Mucosa of rectum (tissue), 2 donors: Measurements from ENCODE around the gene PIAS3.
A peak's percentile ranks its signal among the peaks of the same experiment; 100 is the strongest.
"Not testable (repeated sequence)": the region's sequence is repeated elsewhere in the genome, so short reads cannot be mapped to it uniquely, and the experiment has no call there.

Source experiments
- H3K27ac ChIP-seq, 2 donors: one replicate each; pipeline ENCODE4 v1.7.0; 2013; ENCODE audit warnings: inconsistent platforms in 2 of 2, low read depth in 2 of 2, low read length in 2 of 2
- H3K27me3 ChIP-seq, 2 donors: one replicate each; pipeline ENCODE4 v1.7.0; 2013; ENCODE audit warnings: low read length in 2 of 2; ENCODE audit not compliant: control insufficient read depth in 2 of 2, insufficient read depth in 2 of 2
- H3K36me3 ChIP-seq, 2 donors: one replicate each; pipeline ENCODE4 v1.7.0; 2013; ENCODE audit warnings: low read length in 2 of 2; ENCODE audit not compliant: control insufficient read depth in 2 of 2, insufficient read depth in 2 of 2
- H3K4me1 ChIP-seq, 2 donors: one replicate each; pipeline ENCODE4 v1.7.0; 2013; ENCODE audit warnings: low read length in 2 of 2, mild to moderate bottlenecking in 1 of 2; ENCODE audit not compliant: control insufficient read depth in 2 of 2, insufficient read depth in 2 of 2
- H3K4me3 ChIP-seq, 2 donors: one replicate each; pipeline ENCODE4 v1.7.0; 2013; ENCODE audit warnings: low read length in 2 of 2
- H3K9ac ChIP-seq, 2 donors: one replicate each; pipeline ENCODE4 v1.7.0; 2013; ENCODE audit warnings: low read length in 2 of 2, low read depth in 1 of 2, mild to moderate bottlenecking in 1 of 2
- H3K9me3 ChIP-seq, 2 donors: one replicate each; pipeline ENCODE4 v1.7.0; 2013; ENCODE audit warnings: low read length in 2 of 2; ENCODE audit not compliant: control insufficient read depth in 2 of 2
- donor health status: healthy.
- donor health status: Normal muscosa, but diverticular disease.

The PIAS3 gene

DNA sequence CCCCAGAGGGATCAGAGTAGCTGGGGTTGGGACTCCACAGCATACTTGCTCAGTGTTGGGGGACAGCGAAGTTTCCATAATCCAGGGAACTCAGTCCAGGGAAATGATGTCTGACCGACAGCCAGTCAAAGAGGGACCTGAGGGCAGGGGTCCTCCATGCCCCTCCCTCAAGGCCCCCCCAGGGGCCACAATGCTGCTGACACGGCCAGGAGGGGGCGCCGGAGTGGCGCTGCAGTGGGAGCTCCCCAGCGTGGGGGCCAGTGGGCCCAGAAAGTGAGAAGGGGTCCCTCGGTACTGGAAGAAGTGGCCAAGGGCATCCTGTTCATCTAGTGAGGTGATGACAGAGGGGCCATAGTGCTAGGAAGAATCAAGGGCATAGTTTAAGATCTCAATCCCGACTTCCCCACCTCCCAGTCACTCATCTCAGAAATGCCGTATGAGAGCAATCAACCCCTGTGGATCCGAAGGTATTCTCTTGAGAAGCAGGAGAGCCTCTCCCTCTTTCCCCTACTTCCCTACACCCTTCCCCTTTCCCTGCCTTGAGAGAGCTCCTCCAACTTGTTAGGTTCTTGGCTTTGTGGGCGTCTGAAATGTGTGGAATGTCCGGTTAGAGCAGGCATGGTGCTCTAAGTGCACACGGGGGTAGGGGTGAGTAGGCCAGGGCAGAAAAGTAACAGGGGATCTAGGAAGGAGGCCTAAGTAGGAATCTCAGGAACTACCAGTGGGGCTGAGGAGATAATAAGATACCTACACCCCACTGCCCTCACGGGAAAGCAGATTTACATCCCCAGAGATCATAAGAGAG lies 9.3 kb downstream of the PIAS3 start:
- H3K27me3 ChIP-seq = no peaks in the 10 kb centered on the region
- H3K9me3 ChIP-seq = no peaks in the 10 kb centered on the region
- peaks cover 23 to 41% of the 10 kb centered on the region in 2 donors for H3K36me3 ChIP-seq
- no peak overlapping the region for H3K27ac ChIP-seq
- H3K4me1 ChIP-seq = peaks cover 5 to 13% of the 10 kb centered on the region in 2 donors
- no peak overlapping the region for H3K9ac ChIP-seq
- H3K4me3 ChIP-seq = no peak overlapping the region

DNA sequence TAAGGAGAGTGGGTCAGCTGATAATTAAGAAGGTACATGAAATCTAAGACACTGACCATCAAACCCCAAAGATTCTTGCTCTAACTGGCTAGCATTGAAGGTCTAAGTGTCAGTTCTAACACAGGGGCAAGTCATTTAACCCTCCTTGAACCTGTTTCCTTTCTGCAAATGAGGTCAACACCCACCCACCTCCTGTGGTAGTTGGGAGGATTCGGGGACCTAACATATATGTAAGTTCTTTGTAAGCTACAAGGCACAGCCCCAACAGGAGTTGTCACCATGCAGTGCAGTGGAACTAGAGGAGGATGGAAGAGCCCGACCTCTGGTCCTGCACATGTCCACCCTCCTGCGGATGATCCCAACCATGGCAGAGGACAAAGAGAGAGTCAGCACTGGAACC lies 11.1 kb downstream of the PIAS3 start:
- Histone ChIP-seq H3K27ac (no peak overlapping the region), H3K9me3 (no peaks in the 10 kb centered on the region), H3K9ac (no peak overlapping the region), H3K4me3 (no peak overlapping the region), H3K36me3 (peaks cover 19 to 32% of the 10 kb centered on the region in 2 donors), H3K27me3 (no peaks in the 10 kb centered on the region), H3K4me1 (peaks cover 5 to 13% of the 10 kb centered on the region in 2 donors)

DNA sequence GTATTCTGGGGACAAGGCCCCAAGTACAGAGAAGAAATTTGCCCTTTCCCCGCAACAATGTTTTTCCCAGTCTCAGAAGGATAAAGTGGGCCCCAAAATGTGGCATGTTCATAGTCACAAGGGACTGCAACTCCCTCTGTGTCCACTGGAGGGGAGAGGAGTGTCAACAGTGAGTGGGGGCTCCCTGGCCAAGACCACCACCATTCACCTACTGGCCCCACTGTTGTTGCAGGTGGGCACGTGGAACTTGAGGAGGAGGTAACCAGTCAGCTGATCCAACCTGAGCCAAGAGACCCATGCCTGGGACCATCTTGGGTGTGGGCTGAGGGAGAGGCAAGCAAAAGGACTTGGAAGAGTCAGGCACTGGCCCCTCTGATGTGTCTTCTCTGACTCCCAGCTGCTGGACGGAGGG lies 12.7 kb downstream of the PIAS3 start:
- Histone ChIP-seq H3K27ac (peak overlapping the region; percentile 30 to 74), H3K4me3 (peak overlapping the region; percentile 71 to 73), H3K27me3 (no peaks in the 10 kb centered on the region), H3K9ac (peak overlapping the region; percentile 81 to 82), H3K36me3 (peaks cover 27 to 41% of the 10 kb centered on the region in 2 donors), H3K9me3 (no peaks in the 10 kb centered on the region), H3K4me1 (peaks cover 5 to 13% of the 10 kb centered on the region in 2 donors)

DNA sequence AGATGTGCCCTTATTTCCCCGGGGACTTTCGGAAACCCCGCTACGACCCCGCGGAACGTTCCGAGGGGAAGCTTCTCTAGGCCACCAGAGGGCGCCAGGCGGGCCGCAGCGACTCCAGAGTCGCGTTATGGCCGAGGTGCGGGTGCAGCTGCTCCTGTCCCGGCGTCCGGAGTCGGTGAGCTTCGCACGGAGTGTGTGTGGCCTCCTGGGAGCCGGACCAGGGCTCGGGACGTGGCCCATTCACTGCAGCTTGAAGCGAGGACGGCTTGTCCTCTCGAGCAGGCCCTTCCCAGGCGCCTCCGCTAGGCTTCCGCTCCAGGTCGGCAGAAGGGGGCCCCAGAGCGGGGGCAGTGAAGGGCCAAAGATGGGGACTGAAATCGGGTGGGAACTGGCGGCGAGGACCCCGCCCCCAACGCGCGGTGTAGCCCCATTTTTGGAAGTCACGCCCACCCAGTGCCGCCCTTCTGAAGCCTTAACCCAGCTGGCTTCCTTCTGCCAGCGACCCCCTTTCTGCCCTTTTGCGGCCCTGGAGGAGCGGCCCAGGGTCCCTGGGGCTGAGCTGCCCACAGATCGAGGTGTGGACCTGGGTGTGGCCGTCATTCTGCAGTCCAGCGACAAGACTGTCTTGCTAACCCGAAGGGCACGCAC lies 13.2 kb downstream of the PIAS3 start, which contains the start of gene NUDT17:
NUDT17 (plus strand) TSS at position 117 of the 648 bp plus-strand sequence; CDS start at position 128, 11 bp downstream.
- Histone ChIP-seq H3K4me3 (peak within 1 kb of the TSS; percentile 71 to 73), H3K27ac (peak within 1 kb of the TSS; percentile 30 to 74), H3K27me3 (no peaks in the 10 kb centered on the region), H3K9ac (peak within 1 kb of the TSS; percentile 81 to 82), H3K4me1 (peaks cover 5 to 13% of the 10 kb centered on the region in 2 donors), H3K36me3 (peaks cover 27 to 41% of the 10 kb centered on the region in 2 donors), H3K9me3 (no peaks in the 10 kb centered on the region)

DNA sequence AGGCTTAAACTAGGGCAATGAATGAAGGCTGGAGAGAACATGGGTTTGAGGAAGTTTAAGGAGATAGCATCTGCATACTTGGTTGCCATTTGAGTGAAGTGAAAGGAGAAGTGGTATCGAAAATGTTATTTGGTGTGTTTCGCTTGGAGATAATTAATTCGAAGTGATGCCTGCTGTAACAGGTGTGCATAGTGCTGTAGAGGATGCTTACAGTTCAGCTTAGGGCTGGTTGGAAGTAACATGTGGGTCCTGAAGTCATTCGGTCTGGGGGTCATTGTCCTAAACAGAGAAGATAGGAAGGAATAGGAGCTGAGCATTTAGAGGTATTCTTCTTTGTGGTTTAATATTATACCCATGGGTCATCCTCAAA lies 13.8 kb downstream of the PIAS3 start:
- H3K27ac ChIP-seq = peak overlapping the region in 1 of 2 donors; percentile 74
- no peaks in the 10 kb centered on the region for H3K27me3 ChIP-seq
- H3K9ac ChIP-seq = peak overlapping the region; percentile 81 to 82
- H3K9me3 ChIP-seq = no peaks in the 10 kb centered on the region
- H3K4me3 ChIP-seq = peak overlapping the region; percentile 71 to 73
- H3K36me3 ChIP-seq = peaks cover 23 to 40% of the 10 kb centered on the region in 2 donors
- peaks cover 5 to 13% of the 10 kb centered on the region in 2 donors for H3K4me1 ChIP-seq

DNA sequence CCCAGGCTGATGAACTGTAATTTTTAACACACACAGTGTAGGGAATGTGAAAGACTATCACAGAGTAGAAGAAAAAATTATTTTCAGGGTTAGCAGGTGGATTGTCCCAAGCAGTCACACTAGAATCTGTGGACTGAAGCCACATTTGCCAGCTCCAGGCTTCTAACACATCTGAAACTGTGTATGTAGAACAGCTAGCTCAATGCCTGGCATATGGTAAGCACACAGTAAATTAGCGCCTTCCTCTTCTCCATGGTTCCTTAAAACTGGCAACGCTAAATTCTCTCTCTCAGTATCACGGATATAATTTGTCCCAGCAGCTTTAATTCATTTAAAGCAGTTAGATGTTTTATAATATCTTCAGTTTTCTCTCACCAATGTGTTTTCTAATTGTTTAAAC lies 15.8 kb downstream of the PIAS3 start:
- peaks cover 5 to 13% of the 10 kb centered on the region in 2 donors for H3K4me1 ChIP-seq
- no peak overlapping the region for H3K27ac ChIP-seq
- H3K27me3 ChIP-seq = no peaks in the 10 kb centered on the region
- H3K9me3 ChIP-seq = no peaks in the 10 kb centered on the region
- H3K36me3 ChIP-seq = peaks cover 32 to 45% of the 10 kb centered on the region in 2 donors
- no peak overlapping the region for H3K4me3 ChIP-seq
- no peak overlapping the region for H3K9ac ChIP-seq

DNA sequence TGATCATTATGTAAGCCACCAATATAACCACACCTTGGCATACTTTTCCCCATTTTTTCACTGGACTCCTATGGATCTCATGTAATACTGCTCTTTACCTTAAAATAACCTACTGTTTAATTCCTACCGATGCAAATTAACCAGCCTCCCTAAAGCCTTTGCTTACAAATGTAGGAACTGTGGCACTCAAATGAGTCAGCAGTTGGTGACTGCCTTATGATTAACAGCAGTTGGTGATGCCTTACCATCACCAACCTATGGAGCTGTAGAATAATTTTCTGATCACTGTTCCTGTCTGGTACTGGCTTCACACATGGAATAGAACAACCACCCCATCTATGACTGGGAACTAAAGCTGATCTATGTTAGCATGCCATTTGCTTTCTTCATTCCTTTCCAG lies 21.2 kb downstream of the PIAS3 start:
- no peaks in the 10 kb centered on the region for H3K9me3 ChIP-seq
- no peak overlapping the region for H3K4me3 ChIP-seq
- H3K27me3 ChIP-seq = no peaks in the 10 kb centered on the region
- no peak overlapping the region for H3K9ac ChIP-seq
- no peaks in the 10 kb centered on the region for H3K4me1 ChIP-seq
- H3K36me3 ChIP-seq = peaks cover 60 to 89% of the 10 kb centered on the region in 2 donors
- H3K27ac ChIP-seq = no peak overlapping the region

DNA sequence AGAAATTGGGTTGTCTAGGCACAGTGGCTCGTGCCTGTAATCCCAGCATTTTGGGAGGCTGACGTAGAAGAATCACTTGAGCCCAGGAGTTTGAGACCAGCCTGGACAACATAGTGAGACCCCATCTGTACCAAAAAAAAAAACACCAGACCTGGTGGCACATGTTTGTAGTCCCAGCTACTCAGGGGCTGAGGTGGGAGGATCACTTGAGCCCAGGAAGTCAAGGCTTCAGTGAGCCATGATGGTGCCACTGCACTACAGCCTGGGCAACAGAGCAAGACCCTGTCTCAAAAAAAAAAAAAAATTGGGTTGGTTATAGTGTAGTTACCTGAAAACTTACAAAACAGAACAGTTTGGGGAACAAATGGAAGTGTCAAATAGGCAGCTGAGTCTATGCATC lies 28.1 kb downstream of the PIAS3 start:
- H3K27me3 ChIP-seq, H3K4me1 ChIP-seq, H3K4me3 ChIP-seq, H3K27ac ChIP-seq, H3K9ac ChIP-seq, H3K9me3 ChIP-seq: not testable (repeated sequence)
- peaks cover 70 to 82% of the 10 kb centered on the region in 2 donors for H3K36me3 ChIP-seq

DNA sequence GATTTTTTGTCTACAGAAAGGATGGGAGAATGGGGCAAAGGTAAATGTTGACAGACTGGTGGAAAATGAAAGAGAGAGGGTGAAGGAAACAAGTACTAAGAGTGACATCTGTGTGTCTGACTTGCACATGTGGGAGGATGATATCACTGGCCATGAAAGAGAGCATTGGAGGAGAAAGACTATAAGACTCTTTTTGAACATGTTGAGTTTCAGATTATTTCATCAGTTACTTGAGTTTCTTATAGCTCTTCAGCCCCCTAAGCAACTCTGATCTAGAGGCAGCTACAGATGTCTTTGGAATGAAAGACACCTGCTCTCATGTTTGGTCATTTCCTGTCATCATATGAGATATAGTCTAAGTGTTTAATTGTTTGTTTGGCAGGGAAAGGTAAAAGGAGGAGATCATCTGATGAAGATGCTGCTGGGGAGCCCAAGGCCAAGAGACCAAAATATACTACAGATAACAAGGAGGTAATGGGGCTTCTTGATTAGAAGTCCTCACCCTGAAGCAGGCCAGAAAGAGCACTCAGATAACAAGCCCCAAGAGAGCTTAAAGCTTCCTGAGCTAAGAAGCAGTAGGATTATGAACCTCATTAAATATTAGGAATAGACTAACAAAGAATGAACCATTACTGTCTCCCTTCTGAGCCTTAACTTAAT lies 30.4 kb downstream of the PIAS3 start:
- Histone ChIP-seq H3K27ac (no peak overlapping the region), H3K9ac (no peak overlapping the region), H3K36me3 (peaks cover 62 to 66% of the 10 kb centered on the region in 2 donors), H3K4me1 (no peaks in the 10 kb centered on the region), H3K27me3 (no peaks in the 10 kb centered on the region), H3K4me3 (no peak overlapping the region), H3K9me3 (no peaks in the 10 kb centered on the region)

DNA sequence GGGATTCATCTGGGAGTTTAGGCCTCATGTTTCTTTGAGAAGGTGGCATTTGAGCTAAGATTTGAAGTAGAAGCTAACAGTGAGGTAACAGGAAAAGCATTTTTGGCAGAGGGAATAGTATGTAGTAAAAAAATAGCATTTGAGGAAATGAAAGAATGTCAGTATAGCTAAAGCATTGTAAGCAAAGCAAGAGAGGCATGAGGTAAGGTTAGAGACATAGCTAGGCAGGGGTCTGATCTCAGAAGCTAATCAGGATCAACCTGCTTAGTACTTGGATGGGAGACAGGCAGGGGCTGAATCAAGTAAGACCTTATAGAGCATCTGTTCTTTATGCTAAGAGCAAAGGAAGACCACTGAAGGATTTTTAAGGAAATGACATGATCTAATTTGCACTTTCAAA lies 30.9 kb downstream of the PIAS3 start:
- Histone ChIP-seq H3K27ac (no peak overlapping the region), H3K4me3 (no peak overlapping the region), H3K9ac (no peak overlapping the region), H3K36me3 (peaks cover 56 to 61% of the 10 kb centered on the region in 2 donors), H3K4me1 (no peaks in the 10 kb centered on the region), H3K27me3 (no peaks in the 10 kb centered on the region), H3K9me3 (no peaks in the 10 kb centered on the region)
